ENCODE results near the gene MRPL33. TPM values are rescaled to one million over a fixed set of nuclear protein-coding genes. Genes with fewer than 3 reads are reported as not detected.
A peak's percentile ranks its signal among the peaks of the same experiment; 100 is the strongest.
"Not testable (repeated sequence)": the region's sequence is repeated elsewhere in the genome, so short reads cannot be mapped to it uniquely, and the experiment has no call there.

MRPL33 gene
- total RNA-seq, 1 experiment from 2014 or later = 76.5 TPM

- peak overlapping the region; percentile 71 for H3K4me3 ChIP-seq (ENCODE audit: insufficient read depth, low read depth, low read length)
Measured at GRCh38 chr2:27735263-27735904, 36.1 kb upstream of the MRPL33 start.

GRCh38 chr2:27736031-27736889 lies 35.3 kb upstream of the MRPL33 start:
- no peaks in the 10 kb centered on the region for H3K36me3 ChIP-seq (replicated peaks; ENCODE audit: control insufficient read depth, insufficient read depth, low read length)
- H3K4me3 ChIP-seq (ENCODE audit: insufficient read depth, low read depth, low read length) = 0 out of 2 replicates have a peak overlapping the region, but pooled peaks have one; percentile 71
- DNase-seq = no peak
- H3K27me3 ChIP-seq (ENCODE audit: control insufficient read depth, insufficient read depth, low read length) = no peaks in the 10 kb centered on the region

More at GRCh38 chr2:27735263-27735904, 36.1 kb upstream of the MRPL33 start:
- peak; percentile 93 for DNase-seq
- Histone ChIP-seq H3K36me3 (replicated peaks; ENCODE audit: control insufficient read depth, insufficient read depth, low read length) (no peaks in the 10 kb centered on the region), H3K27me3 (ENCODE audit: control insufficient read depth, insufficient read depth, low read length) (no peaks in the 10 kb centered on the region)

GRCh38 chr2:27736890-27737204 lies 34.7 kb upstream of the MRPL33 start:
- Histone ChIP-seq H3K27me3 (ENCODE audit: control insufficient read depth, insufficient read depth, low read length) (no peaks in the 10 kb centered on the region), H3K36me3 (replicated peaks; ENCODE audit: control insufficient read depth, insufficient read depth, low read length) (no peaks in the 10 kb centered on the region), H3K4me3 (ENCODE audit: insufficient read depth, low read depth, low read length) (no peak overlapping the region)
- DNase-seq = no peak

- Histone ChIP-seq H3K4me3 (ENCODE audit: insufficient read depth, low read depth, low read length) (no peak overlapping the region), H3K36me3 (replicated peaks; ENCODE audit: control insufficient read depth, insufficient read depth, low read length) (no peaks in the 10 kb centered on the region)
- no peak for DNase-seq
Measured at GRCh38 chr2:27737676-27738348, 33.7 kb upstream of the MRPL33 start.

GRCh38 chr2:27738349-27739057 lies 33.0 kb upstream of the MRPL33 start:
- Histone ChIP-seq H3K4me3 (ENCODE audit: insufficient read depth, low read depth, low read length) (no peak overlapping the region), H3K36me3 (replicated peaks; ENCODE audit: control insufficient read depth, insufficient read depth, low read length) (no peaks in the 10 kb centered on the region), H3K27me3 (ENCODE audit: control insufficient read depth, insufficient read depth, low read length) (no peaks in the 10 kb centered on the region)
- DNase-seq = no peak

More at GRCh38 chr2:27737676-27738348, 33.7 kb upstream of the MRPL33 start:
- H3K27me3 ChIP-seq (ENCODE audit: control insufficient read depth, insufficient read depth, low read length) = no peaks in the 10 kb centered on the region

- H3K4me3 ChIP-seq (ENCODE audit: insufficient read depth, low read depth, low read length) = no peak overlapping the region
- DNase-seq = no peak
- H3K27me3 ChIP-seq (ENCODE audit: control insufficient read depth, insufficient read depth, low read length) = no peaks in the 10 kb centered on the region
Measured at GRCh38 chr2:27739058-27739373, 32.5 kb upstream of the MRPL33 start.

GRCh38 chr2:27741673-27742072 lies 29.8 kb upstream of the MRPL33 start:
- H3K36me3 ChIP-seq (replicated peaks; ENCODE audit: control insufficient read depth, insufficient read depth, low read length) = no peaks in the 10 kb centered on the region
- H3K27me3 ChIP-seq (ENCODE audit: control insufficient read depth, insufficient read depth, low read length) = no peaks in the 10 kb centered on the region
- no peak overlapping the region for H3K4me3 ChIP-seq (ENCODE audit: insufficient read depth, low read depth, low read length)
- DNase-seq = no peak

More at GRCh38 chr2:27739058-27739373, 32.5 kb upstream of the MRPL33 start:
- no peaks in the 10 kb centered on the region for H3K36me3 ChIP-seq (replicated peaks; ENCODE audit: control insufficient read depth, insufficient read depth, low read length)

GRCh38 chr2:27742571-27742970 lies 28.9 kb upstream of the MRPL33 start:
- Histone ChIP-seq H3K36me3 (replicated peaks; ENCODE audit: control insufficient read depth, insufficient read depth, low read length) (no peaks in the 10 kb centered on the region), H3K4me3 (ENCODE audit: insufficient read depth, low read depth, low read length) (no peak overlapping the region), H3K27me3 (ENCODE audit: control insufficient read depth, insufficient read depth, low read length) (no peaks in the 10 kb centered on the region)
- DNase-seq = no peak

GRCh38 chr2:27745494-27745893 lies 26.0 kb upstream of the MRPL33 start:
- not testable (repeated sequence) for H3K36me3 ChIP-seq (replicated peaks; ENCODE audit: control insufficient read depth, insufficient read depth, low read length); DNase-seq; H3K4me3 ChIP-seq (ENCODE audit: insufficient read depth, low read depth, low read length); H3K27me3 ChIP-seq (ENCODE audit: control insufficient read depth, insufficient read depth, low read length)

GRCh38 chr2:27746325-27746724 lies 25.2 kb upstream of the MRPL33 start:
- Histone ChIP-seq H3K27me3 (ENCODE audit: control insufficient read depth, insufficient read depth, low read length) (no peaks in the 10 kb centered on the region), H3K36me3 (replicated peaks; ENCODE audit: control insufficient read depth, insufficient read depth, low read length) (no peaks in the 10 kb centered on the region), H3K4me3 (ENCODE audit: insufficient read depth, low read depth, low read length) (no peak overlapping the region)
- DNase-seq = no peak

GRCh38 chr2:27747827-27748352 lies 23.6 kb upstream of the MRPL33 start:
- Histone ChIP-seq H3K36me3 (replicated peaks; ENCODE audit: control insufficient read depth, insufficient read depth, low read length) (no peaks in the 10 kb centered on the region), H3K4me3 (ENCODE audit: insufficient read depth, low read depth, low read length) (no peak overlapping the region), H3K27me3 (ENCODE audit: control insufficient read depth, insufficient read depth, low read length) (no peaks in the 10 kb centered on the region)
- no peak for DNase-seq

GRCh38 chr2:27748803-27749554 lies 22.5 kb upstream of the MRPL33 start:
- not testable (repeated sequence) for H3K4me3 ChIP-seq (ENCODE audit: insufficient read depth, low read depth, low read length); DNase-seq; H3K36me3 ChIP-seq (replicated peaks; ENCODE audit: control insufficient read depth, insufficient read depth, low read length); H3K27me3 ChIP-seq (ENCODE audit: control insufficient read depth, insufficient read depth, low read length)

- no peaks in the 10 kb centered on the region for H3K36me3 ChIP-seq (replicated peaks; ENCODE audit: control insufficient read depth, insufficient read depth, low read length)
- no peaks in the 10 kb centered on the region for H3K27me3 ChIP-seq (ENCODE audit: control insufficient read depth, insufficient read depth, low read length)
- H3K4me3 ChIP-seq (ENCODE audit: insufficient read depth, low read depth, low read length) = no peak overlapping the region
- DNase-seq = no peak
Measured at GRCh38 chr2:27751377-27751776, 20.1 kb upstream of the MRPL33 start.
